ENCODE results near the gene TRAPPC13.

GRCh38 chr5:65682148-65682547, 57.3 kb downstream of the TRAPPC13 start:
- no peak for TF ChIP-seq CTCF (IDR thresholded peaks at IDR 0.05)
- no peak for TF ChIP-seq POLR2A (IDR thresholded peaks at IDR 0.05)

Measured in lower leg skin (tissue), 3 donors.